Testis (tissue), 2 donors: Measurements from ENCODE around the gene LYSMD4.

ENCODE experiments used
- POLR2A ChIP-seq: fragments of 450-650 bp; IDR thresholded peaks from one replicate; pipeline ENCODE4 v1.6.1; 2017; ENCODE audit warnings: antibody characterized with exemption, mild to moderate bottlenecking, moderate library complexity
- TF ChIP-seq, protein P1 (sequence below), 3 experiments: fragments of 450-650 bp in 2 of 3; fragments of 200-600 bp in 1 of 3; sonication (generic) in 1 of 3; IDR thresholded peaks; one replicate each; pipeline ENCODE4 v1.5.1; 2016 to 2019; ENCODE audit warnings: antibody characterized with exemption in 3 of 3, mild to moderate bottlenecking in 2 of 3, moderate library complexity in 1 of 3

DNA sequence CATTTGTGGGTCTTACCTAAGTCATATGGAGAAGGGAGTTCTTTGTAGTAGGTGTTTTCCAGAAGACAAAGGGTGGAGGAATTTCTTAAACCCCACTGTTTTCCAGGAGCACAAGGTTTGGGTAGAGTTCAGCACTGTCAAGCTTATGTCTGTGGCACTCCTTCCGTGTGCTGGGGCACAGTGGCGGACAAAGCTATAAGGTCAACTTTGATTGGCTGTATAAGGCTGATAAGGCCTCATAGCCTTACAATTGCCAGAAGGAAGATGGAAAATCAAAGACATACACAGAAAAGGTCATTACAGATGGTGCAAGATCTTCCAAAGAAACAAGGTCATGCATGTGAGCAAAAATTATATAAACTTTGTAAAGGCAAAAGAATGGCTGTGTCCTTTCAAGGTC is 3.5 kb upstream of the LYSMD4 start:
- TF ChIP-seq, protein P1, sequence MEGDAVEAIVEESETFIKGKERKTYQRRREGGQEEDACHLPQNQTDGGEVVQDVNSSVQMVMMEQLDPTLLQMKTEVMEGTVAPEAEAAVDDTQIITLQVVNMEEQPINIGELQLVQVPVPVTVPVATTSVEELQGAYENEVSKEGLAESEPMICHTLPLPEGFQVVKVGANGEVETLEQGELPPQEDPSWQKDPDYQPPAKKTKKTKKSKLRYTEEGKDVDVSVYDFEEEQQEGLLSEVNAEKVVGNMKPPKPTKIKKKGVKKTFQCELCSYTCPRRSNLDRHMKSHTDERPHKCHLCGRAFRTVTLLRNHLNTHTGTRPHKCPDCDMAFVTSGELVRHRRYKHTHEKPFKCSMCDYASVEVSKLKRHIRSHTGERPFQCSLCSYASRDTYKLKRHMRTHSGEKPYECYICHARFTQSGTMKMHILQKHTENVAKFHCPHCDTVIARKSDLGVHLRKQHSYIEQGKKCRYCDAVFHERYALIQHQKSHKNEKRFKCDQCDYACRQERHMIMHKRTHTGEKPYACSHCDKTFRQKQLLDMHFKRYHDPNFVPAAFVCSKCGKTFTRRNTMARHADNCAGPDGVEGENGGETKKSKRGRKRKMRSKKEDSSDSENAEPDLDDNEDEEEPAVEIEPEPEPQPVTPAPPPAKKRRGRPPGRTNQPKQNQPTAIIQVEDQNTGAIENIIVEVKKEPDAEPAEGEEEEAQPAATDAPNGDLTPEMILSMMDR (IDR thresholded peaks at IDR 0.05) = no peak
- TF ChIP-seq POLR2A = no peak
